PC-3 (cell line): Measurements from ENCODE around the gene PACSIN3.

Source experiments
- CTCF ChIP-seq: fragments of 300-600 bp; sonication (generic); conservative IDR thresholded peaks from 2 replicates; pipeline ENCODE4 v1.5.1; 2017; ENCODE audit warnings: antibody characterized with exemption, low read depth, mild to moderate bottlenecking, low read length
- EZH2phosphoT487 ChIP-seq: fragments of 300-600 bp; sonication (generic); IDR thresholded peaks from 2 replicates; pipeline ENCODE4 v1.6.1; 2018; ENCODE audit warnings: mild to moderate bottlenecking, antibody characterized with exemption, low read length, borderline replicate concordance

GRCh38 chr11:47177846-47178245 is 8.4 kb downstream of the PACSIN3 start:
- TF ChIP-seq CTCF (no peak), EZH2phosphoT487 (no peak)
